HG03108 (cell line): ENCODE data around the gene CYTH3.
"Not testable (repeated sequence)": the region's sequence is repeated elsewhere in the genome, so short reads cannot be mapped to it uniquely, and the experiment has no call there.

Experiments
- ATAC-seq: cut with Tn5 transposase; IDR thresholded peaks from one replicate; pipeline ENCODE4 v1.9.1; 2021; ENCODE audit warnings: moderate library complexity; ENCODE audit not compliant: unreplicated experiment

Gene CYTH3

GRCh38 chr7:6234384-6234783 is 38.0 kb downstream of the CYTH3 start:
- ATAC-seq = peak; percentile 58

- no peak for ATAC-seq
These were observed 39.9 kb downstream of the CYTH3 start for GRCh38 chr7:6232534-6232933.

GRCh38 chr7:6232116-6232515 is 40.3 kb downstream of the CYTH3 start:
- ATAC-seq = no peak

- ATAC-seq = no peak
These were observed 41.2 kb downstream of the CYTH3 start for GRCh38 chr7:6231184-6231583.

GRCh38 chr7:6229284-6229683 is 43.1 kb downstream of the CYTH3 start:
- ATAC-seq = not testable (repeated sequence)

GRCh38 chr7:6228361-6229229 is 43.8 kb downstream of the CYTH3 start:
- ATAC-seq = peak; percentile 89

- no peak for ATAC-seq
These were observed 45.1 kb downstream of the CYTH3 start for GRCh38 chr7:6227294-6227846.

GRCh38 chr7:6226194-6226799 is 46.1 kb downstream of the CYTH3 start:
- ATAC-seq = no peak

- not testable (repeated sequence) for ATAC-seq
These were observed 49.0 kb downstream of the CYTH3 start for GRCh38 chr7:6223411-6223810.

- not testable (repeated sequence) for ATAC-seq
These were observed 49.4 kb downstream of the CYTH3 start for GRCh38 chr7:6223010-6223409.

- ATAC-seq = no peak
These were observed 50.8 kb downstream of the CYTH3 start for GRCh38 chr7:6221340-6222319.

- no peak for ATAC-seq
These were observed 54.1 kb downstream of the CYTH3 start for GRCh38 chr7:6218329-6218728.

GRCh38 chr7:6212008-6212407 is 60.4 kb downstream of the CYTH3 start:
- no peak for ATAC-seq

- ATAC-seq = no peak
These were observed 61.6 kb downstream of the CYTH3 start for GRCh38 chr7:6210621-6211372.

- ATAC-seq = no peak
These were observed 63.1 kb downstream of the CYTH3 start for GRCh38 chr7:6209340-6209739.

- no peak for ATAC-seq
These were observed 63.7 kb downstream of the CYTH3 start for GRCh38 chr7:6208573-6209328.

- no peak for ATAC-seq
These were observed 66.3 kb downstream of the CYTH3 start for GRCh38 chr7:6205971-6206660.

- ATAC-seq = no peak
These were observed 69.0 kb downstream of the CYTH3 start for GRCh38 chr7:6203381-6203780.

- no peak for ATAC-seq
These were observed 70.3 kb downstream of the CYTH3 start for GRCh38 chr7:6202117-6202516.
